ENCODE data around the gene LRRC17.

LRRC17 gene

DNA sequence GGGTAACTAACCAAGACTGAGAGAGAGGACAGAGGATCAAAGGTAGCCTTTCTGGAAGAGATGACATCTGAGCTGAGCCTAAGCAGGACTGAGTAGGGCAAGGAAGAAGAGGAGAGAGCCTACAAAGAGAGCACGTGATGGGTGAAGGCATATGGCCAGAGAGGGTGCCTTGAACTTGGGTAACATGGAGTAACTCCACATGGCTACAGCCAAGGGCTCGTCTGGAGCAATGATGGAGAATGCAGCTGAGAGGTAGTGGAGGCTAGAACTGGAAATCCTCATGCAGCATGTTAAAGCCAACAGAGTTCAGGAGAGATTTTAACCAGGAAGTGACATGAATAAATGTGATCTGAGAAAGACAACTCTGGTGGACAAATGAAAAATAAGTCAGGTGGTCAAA is 77.8 kb downstream of the LRRC17 start:
- DNase-seq: no peak

DNA sequence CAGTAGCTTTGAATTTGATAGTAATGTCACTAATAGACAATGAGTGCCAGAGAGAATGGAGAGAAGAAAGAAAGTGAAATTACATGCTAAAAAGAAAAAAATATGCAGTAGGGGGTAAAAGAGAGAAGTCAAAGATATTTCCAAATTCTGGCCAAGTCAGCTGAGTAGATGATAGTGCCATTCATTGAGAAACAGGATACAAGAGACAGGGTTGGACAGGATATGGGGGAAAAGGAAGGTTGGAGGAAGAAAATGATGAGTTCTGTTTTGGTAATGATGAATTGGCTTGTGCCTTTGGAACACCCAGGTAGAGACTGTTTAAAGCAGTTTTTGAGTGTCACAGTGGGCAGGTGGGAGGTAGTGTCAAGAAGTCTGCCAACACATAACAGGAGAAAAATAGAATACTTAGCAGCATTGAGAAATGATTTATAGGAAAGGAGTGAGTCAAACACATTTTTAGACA is 78.3 kb downstream of the LRRC17 start:
- no peak for DNase-seq

DNA sequence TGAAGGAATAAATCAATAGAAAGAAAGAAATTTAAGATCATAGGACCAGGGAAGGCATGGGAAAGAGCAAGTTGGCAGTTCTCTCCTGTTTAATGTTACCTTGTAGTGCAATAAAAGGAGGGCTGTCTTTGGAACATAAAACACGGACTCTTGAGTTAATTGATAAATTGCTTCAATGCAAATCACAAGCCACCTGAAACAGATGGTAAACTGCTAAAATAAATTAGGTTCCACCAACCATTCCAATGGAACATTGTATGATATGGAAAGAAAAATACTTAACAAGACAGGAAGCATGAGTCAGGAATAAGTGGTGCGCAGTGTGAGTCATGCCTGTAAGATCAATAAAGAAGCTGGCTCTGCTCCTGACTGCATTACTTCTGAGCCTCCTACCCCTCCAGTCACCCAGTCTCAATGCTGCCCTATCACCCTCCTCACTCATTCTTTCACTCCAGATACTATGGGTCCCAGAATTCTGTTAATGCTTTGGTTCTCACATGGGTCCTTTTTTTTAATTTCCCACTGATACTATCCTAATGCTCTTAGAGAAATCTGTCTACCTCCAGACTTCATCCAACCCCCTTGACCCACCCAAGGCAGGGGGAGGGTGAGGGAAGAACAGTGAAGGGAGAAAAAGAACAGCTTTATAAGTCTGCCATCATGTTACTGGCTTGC is 78.9 kb downstream of the LRRC17 start:
- no peak for DNase-seq

DNA sequence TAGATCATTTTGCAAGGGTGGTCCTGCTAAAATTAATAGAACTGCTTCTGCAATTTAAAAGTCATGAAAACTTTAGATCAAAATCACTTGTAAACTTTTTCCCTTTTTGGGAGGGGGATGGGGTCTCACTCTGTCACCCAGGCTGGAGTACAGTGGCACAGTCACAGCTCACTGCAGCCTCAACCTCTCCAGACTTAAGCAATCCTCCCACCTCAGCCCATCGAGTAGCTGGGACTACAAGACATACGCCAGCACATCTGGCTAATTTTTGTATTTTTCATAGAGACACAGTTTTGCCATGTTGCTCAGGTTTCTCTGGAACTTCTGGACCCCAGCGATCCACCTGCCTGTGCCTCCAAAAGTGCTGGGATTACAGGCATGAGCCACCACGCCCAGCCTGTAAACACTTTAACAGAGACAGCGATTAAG is 79.7 kb downstream of the LRRC17 start:
- DNase-seq: no peak

DNA sequence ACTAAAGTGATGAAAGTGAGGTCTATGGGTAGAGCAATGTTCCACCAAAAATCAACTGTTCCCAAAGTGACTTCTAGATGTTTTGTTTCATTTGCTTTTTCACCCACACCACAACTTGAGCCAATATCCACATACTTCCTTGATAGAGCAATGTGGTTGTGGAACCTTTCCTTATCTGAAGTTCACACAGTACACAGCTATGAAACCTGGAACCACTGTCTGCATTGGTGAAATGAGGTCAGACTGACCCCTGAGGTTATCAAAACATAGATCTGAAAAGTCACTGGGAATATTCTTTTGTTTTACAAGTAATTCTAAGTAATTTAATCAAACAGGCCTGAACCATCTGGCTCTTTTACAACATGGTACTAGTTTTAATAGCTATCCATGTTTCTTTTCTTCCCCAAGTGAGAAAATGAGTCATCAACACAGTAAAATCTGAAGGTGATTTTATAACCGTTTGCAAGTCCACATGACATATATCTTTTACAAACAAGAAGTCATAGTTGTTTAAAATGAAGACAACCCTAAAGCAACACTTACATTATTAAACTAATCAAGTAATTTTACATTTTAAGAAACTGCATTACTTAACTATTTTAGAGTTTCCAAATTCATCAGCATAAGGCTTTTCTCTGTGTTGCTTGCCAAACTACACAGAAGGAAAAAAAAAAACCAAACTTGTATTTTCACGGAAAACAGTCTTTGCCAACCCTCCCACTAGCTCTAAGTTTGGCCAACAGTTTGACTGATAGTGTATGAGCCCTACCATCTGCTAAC is 80.3 kb downstream of the LRRC17 start:
- no peak for DNase-seq

DNA sequence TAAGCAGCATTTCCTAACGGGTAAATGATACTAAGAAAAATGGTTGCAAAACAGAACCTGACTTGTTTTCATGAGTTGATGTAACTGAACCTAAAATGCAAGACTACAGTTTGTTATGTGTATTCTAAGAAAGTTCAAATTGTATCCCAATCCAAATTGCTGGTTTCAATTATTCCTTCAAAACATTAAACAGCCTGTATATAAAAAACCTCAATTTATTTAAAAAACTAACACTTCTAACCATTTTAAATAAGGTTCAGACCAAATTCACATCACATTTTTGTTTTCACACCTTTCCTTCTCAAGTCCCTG is 80.9 kb downstream of the LRRC17 start:
- DNase-seq: no peak

DNA sequence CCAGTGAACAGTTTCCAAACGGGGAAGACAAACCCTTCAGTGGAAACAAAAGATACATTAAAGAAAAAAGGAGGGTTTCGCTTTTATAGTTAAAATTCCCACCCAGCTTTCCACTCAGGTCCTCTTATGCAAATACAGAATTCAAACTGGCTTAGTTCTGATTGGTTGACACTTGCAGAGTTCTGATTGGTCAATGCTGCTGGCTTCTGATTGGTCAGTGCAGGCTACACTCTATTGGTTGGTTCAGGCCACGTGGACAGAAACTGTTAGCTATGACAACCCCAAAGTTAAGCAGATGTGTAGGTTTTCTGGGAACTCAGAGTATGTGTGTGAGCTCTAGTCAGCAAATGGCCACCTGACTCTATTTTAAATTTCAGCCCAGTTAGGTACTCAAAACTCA is 81.8 kb downstream of the LRRC17 start:
- DNase-seq: no peak

Measured in activated CD4-positive, alpha-beta T cell treated with anti-CD3 and anti-CD28 coated beads, Interleukin-2, amount 50 U/mL, for 1 hour (primary cell).